NCI-H524 (cell line): Measurements from ENCODE around the gene KCTD3.

Source experiments
- DNase-seq, 2 experiments: peaks; one replicate each; lab custom pipeline; 2025; lab: John Stamatoyannopoulos, UW

Gene KCTD3

GRCh38 chr1:215566556-215567490, at the start of gene KCTD3:
Gene KCTD3 (plus strand): TSS chr1:215567304. CDS start chr1:215567686, 382 bp downstream.
- DNase-seq: peak; percentile 64 to 70

GRCh38 chr1:215517441-215517891, 49.6 kb upstream of the KCTD3 start:
- peak; percentile 4 to 48 for DNase-seq

- no peak for DNase-seq
These were observed 48.5 kb upstream of the KCTD3 start for GRCh38 chr1:215518594-215518993.

GRCh38 chr1:215521279-215521678, 45.8 kb upstream of the KCTD3 start:
- no peak for DNase-seq

GRCh38 chr1:215523128-215523861, 43.8 kb upstream of the KCTD3 start:
- DNase-seq: peak in 1 of 2 experiments; percentile 18

GRCh38 chr1:215523906-215524305, 43.2 kb upstream of the KCTD3 start:
- peak; percentile 7 to 18 for DNase-seq

- DNase-seq: peak; percentile 4 to 69
These were observed 40.8 kb upstream of the KCTD3 start for GRCh38 chr1:215526147-215526845.

GRCh38 chr1:215526846-215527151, 40.3 kb upstream of the KCTD3 start:
- DNase-seq: no peak

GRCh38 chr1:215529111-215529510, 38.0 kb upstream of the KCTD3 start:
- no peak for DNase-seq

- no peak for DNase-seq
These were observed 37.5 kb upstream of the KCTD3 start for GRCh38 chr1:215529571-215529970.

GRCh38 chr1:215530401-215530984, 36.6 kb upstream of the KCTD3 start:
- DNase-seq: no peak

GRCh38 chr1:215539803-215540570, 27.1 kb upstream of the KCTD3 start:
- DNase-seq: peak; percentile 89 to 97

GRCh38 chr1:215542301-215542700, 24.8 kb upstream of the KCTD3 start:
- no peak for DNase-seq

- DNase-seq: no peak
These were observed 23.9 kb upstream of the KCTD3 start for GRCh38 chr1:215543191-215543606.

GRCh38 chr1:215543806-215544205, 23.3 kb upstream of the KCTD3 start:
- DNase-seq: no peak

- DNase-seq: peak; percentile 1 to 59
These were observed 22.5 kb upstream of the KCTD3 start for GRCh38 chr1:215544566-215544965.

GRCh38 chr1:215545096-215545495, 22.0 kb upstream of the KCTD3 start:
- DNase-seq: no peak

- no peak for DNase-seq
These were observed 20.1 kb upstream of the KCTD3 start for GRCh38 chr1:215547011-215547410.

GRCh38 chr1:215551806-215552205, 15.3 kb upstream of the KCTD3 start:
- DNase-seq: no peak

GRCh38 chr1:215554865-215555264, 12.2 kb upstream of the KCTD3 start:
- DNase-seq: no peak

GRCh38 chr1:215555531-215555930, 11.6 kb upstream of the KCTD3 start:
- no peak for DNase-seq
